Activated CD8-positive, alpha-beta T cell treated with anti-CD3 and anti-CD28 coated beads for 36 hours (primary cell): Measurements from ENCODE around the gene PDGFB. TPM values are rescaled to one million over a fixed set of nuclear protein-coding genes. Genes with fewer than 3 reads are reported as not detected.

Experiments used
- ATAC-seq: fragments of 200-7000 bp; cut with Tn5 transposase; one replicate; pipeline ENCODE4 v1.10.0; 2021; ENCODE audit warnings: mild to moderate bottlenecking, moderate library complexity
- CTCF ChIA-PET: fragments of 350-600 bp; sonication (Branson Sonifier 250); formaldehyde crosslinking; loops from one replicate; lab custom pipeline; 2021; ENCODE audit warnings: antibody characterized with exemption; lab: Charles Lee
- POLR2A ChIA-PET: fragments of 350-600 bp; sonication (Branson Sonifier 250); formaldehyde crosslinking; loops from one replicate; lab custom pipeline; 2021; ENCODE audit warnings: antibody characterized with exemption; lab: Charles Lee
- DNase-seq: peaks from one replicate; pipeline ENCODE4 v3.0.0-alpha.2; 2020
- H3K27ac Mint-ChIP-seq: one replicate; pipeline ENCODE4 v1.8.0; 2021; ENCODE audit warnings: mild to moderate bottlenecking, mixed read lengths
- H3K27me3 Mint-ChIP-seq: one replicate; pipeline ENCODE4 v1.8.0; 2021; ENCODE audit warnings: mixed read lengths
- H3K36me3 Mint-ChIP-seq: one replicate; pipeline ENCODE4 v1.8.0; 2021; ENCODE audit warnings: low read depth, mixed read lengths
- H3K4me1 Mint-ChIP-seq: one replicate; pipeline ENCODE4 v1.8.0; 2021; ENCODE audit warnings: low read depth, mixed read lengths
- H3K4me3 Mint-ChIP-seq: one replicate; pipeline ENCODE4 v1.8.0; 2021; ENCODE audit warnings: mild to moderate bottlenecking, moderate library complexity, mixed read lengths
- H3K9me3 Mint-ChIP-seq: one replicate; pipeline ENCODE4 v1.8.0; 2021; ENCODE audit warnings: mixed read lengths
- CTCF ChIP-seq: fragments of 200-600 bp; IDR thresholded peaks from one replicate; pipeline ENCODE4 v1.8.0; 2022; ENCODE audit warnings: antibody characterized with exemption, mild to moderate bottlenecking
- intact Hi-C: fragments of 100-400 bp; cut with micrococcal nuclease; formaldehyde crosslinking; loops from one replicate; pipeline ENCODE4 v1.10.0; 2022
- total RNA-seq, 2 experiments: library from RNA; stranded (reverse); gene quantifications; one replicate each; pipeline ENCODE4 v1.2.3, GENCODE V29; 2021

The PDGFB gene
- total RNA-seq, 2 experiments from 2014 or later = 1.7 to 3.0 TPM

GRCh38 chr22:39291523-39291922, 46.7 kb upstream of the PDGFB start:
- Mint-ChIP-seq H3K27me3 (no peaks in the 10 kb centered on the region), H3K4me1 (no peaks in the 10 kb centered on the region), H3K36me3 (no peaks in the 10 kb centered on the region), H3K4me3 (no peak overlapping the region), H3K27ac (no peak overlapping the region), H3K9me3 (no peaks in the 10 kb centered on the region)
- TF ChIP-seq CTCF = no peak
- ChIA-PET POLR2A (interaction anchor here (1.0 kb wide), 1 partner anchor 23 kb away, joined by 3 read pairs; no protein-coding TSS in a partner anchor), CTCF (interaction anchor here (1.1 kb wide), 1 partner anchor 15 kb away, joined by 3 read pairs; no protein-coding TSS in a partner anchor)
- DNase-seq (no peak), ATAC-seq (no peak)
- intact Hi-C loops = no loop called here

GRCh38 chr22:39290724-39291161, 46.0 kb upstream of the PDGFB start:
- POLR2A ChIA-PET = no interaction called here
- H3K4me3 Mint-ChIP-seq = no peak overlapping the region
- CTCF ChIA-PET = interaction anchor here (1.1 kb wide), 1 partner anchor 16 kb away, joined by 3 read pairs; no protein-coding TSS in a partner anchor
- no peak overlapping the region for H3K27ac Mint-ChIP-seq
- ATAC-seq = no peak
- intact Hi-C loops = no loop called here
- no peak for TF ChIP-seq CTCF
- no peaks in the 10 kb centered on the region for H3K9me3 Mint-ChIP-seq
- no peak for DNase-seq
- H3K4me1 Mint-ChIP-seq = no peaks in the 10 kb centered on the region
- H3K27me3 Mint-ChIP-seq = no peaks in the 10 kb centered on the region
- H3K36me3 Mint-ChIP-seq = no peaks in the 10 kb centered on the region

DNA sequence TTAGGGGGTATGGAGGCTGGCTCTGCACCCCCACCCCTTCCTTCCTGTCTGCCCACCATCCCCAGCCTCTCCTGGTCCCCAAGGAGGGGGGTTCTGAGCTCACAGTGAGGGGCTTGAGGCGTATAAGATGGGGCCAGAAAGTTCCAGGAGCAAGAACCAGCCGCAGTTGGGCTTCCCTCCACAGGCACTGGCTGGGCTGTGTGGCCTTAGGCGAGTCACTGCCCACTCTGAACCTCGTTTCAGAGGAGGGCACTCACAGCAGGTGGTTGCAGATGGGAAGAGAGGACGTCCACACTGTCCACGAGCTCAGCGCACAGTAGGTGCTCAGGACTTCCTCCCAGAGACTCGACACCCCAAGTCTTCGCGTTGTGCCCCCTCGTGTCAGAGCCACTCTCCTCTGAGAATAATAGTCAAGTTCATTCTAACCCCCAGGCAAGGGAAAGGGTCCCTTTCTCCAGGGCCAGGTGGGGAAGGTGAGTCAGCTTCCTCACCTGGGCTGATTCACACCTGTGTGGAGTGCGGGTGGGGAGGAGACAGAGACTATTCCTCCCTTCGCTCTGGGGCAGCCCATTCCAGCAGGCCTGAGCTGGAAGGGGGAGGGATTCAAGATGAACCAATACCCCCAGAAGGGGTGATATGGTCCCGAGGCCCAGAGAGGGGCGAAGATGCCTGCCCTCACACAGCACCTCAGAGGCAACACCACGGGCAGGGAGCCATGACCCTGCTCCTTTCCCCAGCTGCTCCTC, 45.4 kb upstream of the PDGFB start:
- H3K27me3 Mint-ChIP-seq = no peaks in the 10 kb centered on the region
- peaks cover under 1% of the 10 kb centered on the region for H3K36me3 Mint-ChIP-seq
- H3K4me3 Mint-ChIP-seq = no peak overlapping the region
- no peak overlapping the region for H3K27ac Mint-ChIP-seq
- ChIA-PET POLR2A (no interaction called here), CTCF (no interaction called here)
- no peaks in the 10 kb centered on the region for H3K4me1 Mint-ChIP-seq
- no peak for TF ChIP-seq CTCF
- DNase-seq (no peak), ATAC-seq (no peak)
- intact Hi-C loops = no loop called here
- H3K9me3 Mint-ChIP-seq = peaks cover 1% of the 10 kb centered on the region

GRCh38 chr22:39289533-39289932, 44.8 kb upstream of the PDGFB start:
- H3K27ac Mint-ChIP-seq = no peak overlapping the region
- no peaks in the 10 kb centered on the region for H3K4me1 Mint-ChIP-seq
- peaks cover 2% of the 10 kb centered on the region for H3K9me3 Mint-ChIP-seq
- peaks cover 2% of the 10 kb centered on the region for H3K36me3 Mint-ChIP-seq
- ChIA-PET POLR2A (no interaction called here), CTCF (no interaction called here)
- TF ChIP-seq CTCF = no peak
- DNase-seq (no peak), ATAC-seq (no peak)
- no peaks in the 10 kb centered on the region for H3K27me3 Mint-ChIP-seq
- H3K4me3 Mint-ChIP-seq = no peak overlapping the region
- intact Hi-C loops = no loop called here

- CTCF ChIA-PET = no interaction called here
- POLR2A ChIA-PET = interaction anchor here (1.6 kb wide), 1 partner anchor 28 kb away, joined by 3 read pairs; no protein-coding TSS in a partner anchor
- Mint-ChIP-seq H3K9me3 (peaks cover 2% of the 10 kb centered on the region), H3K27ac (no peak overlapping the region), H3K4me3 (no peak overlapping the region), H3K4me1 (no peaks in the 10 kb centered on the region), H3K27me3 (no peaks in the 10 kb centered on the region), H3K36me3 (peaks cover 2% of the 10 kb centered on the region)
- no peak for TF ChIP-seq CTCF
- DNase-seq = no peak
- intact Hi-C loops = no loop called here
- no peak for ATAC-seq
Measured at GRCh38 chr22:39288135-39288898, 43.5 kb upstream of the PDGFB start.
